NT2/D1 (cell line): ENCODE results near the gene HBA2.

Experiments
- SUZ12 ChIP-seq: IDR thresholded peaks from 2 replicates; pipeline ENCODE4 v1.6.1; 2011; ENCODE audit not compliant: insufficient read length, insufficient read depth; ENCODE audit errors: extremely low read depth
- YY1 ChIP-seq: IDR thresholded peaks from 2 replicates; pipeline ENCODE4 v1.6.1; 2011; ENCODE audit not compliant: insufficient read length, insufficient read depth
- ZNF274 ChIP-seq: IDR thresholded peaks from 2 replicates; pipeline ENCODE4 v1.6.1; 2011; ENCODE audit warnings: mild to moderate bottlenecking, low read depth, low read length

- TF ChIP-seq YY1 (no peak), ZNF274 (no peak), SUZ12 (no peak)
Observed at GRCh38 chr16:169014-169413, 3.7 kb upstream of the HBA2 start.
